ENCODE results near the gene DIAPH2. TPM values are rescaled to one million over a fixed set of nuclear protein-coding genes. Genes with fewer than 3 reads are reported as not detected.
"Not testable (repeated sequence)": the region's sequence is repeated elsewhere in the genome, so short reads cannot be mapped to it uniquely, and the experiment has no call there.

Gene DIAPH2
- total RNA-seq, 2 donors from 2014 or later: 12.5 to 18.3 TPM

- Mint-ChIP-seq H3K4me3 (no peak overlapping the region), H3K27me3 (no peaks in the 10 kb centered on the region), H3K4me1 (peaks cover 7% of the 10 kb centered on the region), H3K36me3 (ENCODE audit: low read depth) (no peaks in the 10 kb centered on the region), H3K27ac (no peak overlapping the region)
- no peak for ATAC-seq
- H3K9me3 ChIP-seq (ENCODE audit: control insufficient read depth, low read length, poor library complexity, severe bottlenecking): no peaks in the 10 kb centered on the region
- no peak for DNase-seq
Measured at GRCh38 chrX:96729868-96730643, 45.4 kb downstream of the DIAPH2 start.

DNA sequence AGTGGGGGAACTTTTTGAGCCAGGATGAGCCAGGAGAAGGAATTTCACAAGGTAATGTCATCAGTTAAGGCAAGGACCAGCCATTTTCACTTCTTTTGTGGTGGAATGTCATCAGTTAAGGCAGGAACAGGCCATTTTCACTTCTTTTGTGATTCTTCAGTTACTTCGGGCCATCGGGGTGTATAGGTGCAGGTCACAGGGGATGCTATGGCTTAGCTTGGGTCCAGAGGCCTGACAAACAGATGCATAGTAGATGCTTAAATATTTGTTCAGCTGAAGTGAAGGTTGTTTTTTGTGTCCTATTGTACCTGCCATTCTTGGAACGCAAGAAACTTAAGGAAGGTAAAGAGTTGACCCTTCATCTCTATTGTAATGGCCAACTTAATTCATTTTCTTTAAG lies 46.4 kb downstream of the DIAPH2 start:
- not testable (repeated sequence) for H3K4me3 Mint-ChIP-seq; H3K4me1 Mint-ChIP-seq; DNase-seq; H3K9me3 ChIP-seq (ENCODE audit: control insufficient read depth, low read length, poor library complexity, severe bottlenecking); ATAC-seq; H3K27ac Mint-ChIP-seq; H3K36me3 Mint-ChIP-seq (ENCODE audit: low read depth); H3K27me3 Mint-ChIP-seq

GRCh38 chrX:96743367-96744073 lies 58.9 kb downstream of the DIAPH2 start:
- Mint-ChIP-seq H3K4me3 (no peak overlapping the region), H3K36me3 (ENCODE audit: low read depth) (no peaks in the 10 kb centered on the region), H3K27ac (no peak overlapping the region), H3K4me1 (no peaks in the 10 kb centered on the region), H3K27me3 (no peaks in the 10 kb centered on the region)
- no peak for ATAC-seq
- no peak for DNase-seq
- no peaks in the 10 kb centered on the region for H3K9me3 ChIP-seq (ENCODE audit: control insufficient read depth, low read length, poor library complexity, severe bottlenecking)

DNA sequence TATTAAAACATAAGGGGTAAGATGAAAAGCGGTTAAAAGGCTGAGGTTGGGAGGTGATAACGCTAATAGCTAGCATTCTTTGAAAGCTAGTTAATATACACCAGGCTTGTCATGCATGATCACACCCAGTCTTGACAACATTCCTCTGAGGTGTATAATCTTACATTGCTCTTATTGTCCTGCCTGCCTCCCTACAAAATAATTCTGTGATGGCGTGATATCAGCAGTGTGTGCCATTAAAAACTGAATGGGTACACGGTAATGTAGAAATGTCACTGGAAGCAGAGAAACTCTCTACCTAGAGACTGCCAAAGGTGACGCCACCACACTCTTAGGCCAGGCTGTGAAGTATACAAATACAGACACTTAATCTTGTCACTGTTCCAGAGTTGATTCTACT lies 68.1 kb downstream of the DIAPH2 start:
- no peaks in the 10 kb centered on the region for H3K9me3 ChIP-seq (ENCODE audit: control insufficient read depth, low read length, poor library complexity, severe bottlenecking)
- no peak overlapping the region for H3K4me3 Mint-ChIP-seq
- no peak for DNase-seq
- H3K36me3 Mint-ChIP-seq (ENCODE audit: low read depth): no peaks in the 10 kb centered on the region
- ATAC-seq: no peak
- peak overlapping the region; percentile 77 for H3K27ac Mint-ChIP-seq
- peaks cover 3% of the 10 kb centered on the region for H3K4me1 Mint-ChIP-seq
- H3K27me3 Mint-ChIP-seq: no peaks in the 10 kb centered on the region

DNA sequence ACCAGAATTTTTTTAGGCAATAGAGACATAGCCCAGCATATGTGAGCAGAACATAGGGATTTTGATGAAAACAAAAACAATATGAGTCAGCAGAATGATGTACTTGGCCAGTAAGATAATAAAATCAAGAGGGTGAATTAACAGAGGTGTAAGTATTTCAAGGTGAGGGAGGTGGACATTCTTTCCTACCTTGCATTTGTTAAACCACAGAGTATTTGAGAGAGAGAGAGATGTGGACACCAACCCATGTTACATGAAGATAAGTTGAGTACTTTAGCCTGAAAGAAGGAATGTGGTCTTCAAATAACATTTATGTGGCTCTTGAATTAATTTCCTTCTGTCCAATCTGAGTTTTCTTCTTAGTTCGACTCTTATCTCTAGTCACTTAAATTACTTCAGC lies 68.6 kb downstream of the DIAPH2 start:
- Mint-ChIP-seq H3K36me3 (ENCODE audit: low read depth) (no peaks in the 10 kb centered on the region), H3K4me3 (no peak overlapping the region), H3K27me3 (no peaks in the 10 kb centered on the region), H3K27ac (no peak overlapping the region), H3K4me1 (peaks cover 3% of the 10 kb centered on the region)
- no peak for ATAC-seq
- no peak for DNase-seq
- H3K9me3 ChIP-seq (ENCODE audit: control insufficient read depth, low read length, poor library complexity, severe bottlenecking): no peaks in the 10 kb centered on the region

- no peaks in the 10 kb centered on the region for H3K36me3 Mint-ChIP-seq (ENCODE audit: low read depth)
- H3K9me3 ChIP-seq (ENCODE audit: control insufficient read depth, low read length, poor library complexity, severe bottlenecking): no peaks in the 10 kb centered on the region
- ATAC-seq (no peak), DNase-seq (no peak)
- no peak overlapping the region for H3K4me3 Mint-ChIP-seq
- H3K4me1 Mint-ChIP-seq: peaks cover 3% of the 10 kb centered on the region
- H3K27ac Mint-ChIP-seq: no peak overlapping the region
- no peaks in the 10 kb centered on the region for H3K27me3 Mint-ChIP-seq
Measured at GRCh38 chrX:96756491-96756890, 71.8 kb downstream of the DIAPH2 start.

DNA sequence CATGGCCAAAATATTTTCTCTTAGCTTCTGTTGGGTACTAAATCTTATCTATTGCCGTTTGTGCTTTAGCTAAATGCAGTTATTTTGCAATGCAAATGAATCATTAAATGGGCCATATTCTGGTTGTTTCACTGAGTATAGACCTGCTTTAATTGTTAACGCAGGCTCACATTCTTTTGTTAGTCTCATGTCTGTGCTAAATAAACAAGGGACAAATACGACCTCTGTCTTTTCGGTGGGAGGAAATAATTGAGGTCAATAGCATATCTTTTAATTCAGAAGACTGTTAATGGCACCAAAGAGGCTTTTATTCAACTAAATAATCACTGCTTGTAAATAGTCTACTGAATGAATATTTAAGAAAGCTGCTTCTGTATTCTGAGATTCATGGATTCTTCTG lies 76.9 kb downstream of the DIAPH2 start:
- peaks cover 9% of the 10 kb centered on the region for H3K4me1 Mint-ChIP-seq
- H3K27ac Mint-ChIP-seq: no peak overlapping the region
- DNase-seq (no peak), ATAC-seq (no peak)
- H3K27me3 Mint-ChIP-seq: no peaks in the 10 kb centered on the region
- H3K36me3 Mint-ChIP-seq (ENCODE audit: low read depth): no peaks in the 10 kb centered on the region
- no peak overlapping the region for H3K4me3 Mint-ChIP-seq
- H3K9me3 ChIP-seq (ENCODE audit: control insufficient read depth, low read length, poor library complexity, severe bottlenecking): no peaks in the 10 kb centered on the region

GRCh38 chrX:96763608-96764007 lies 79.0 kb downstream of the DIAPH2 start:
- Mint-ChIP-seq H3K36me3 (ENCODE audit: low read depth) (no peaks in the 10 kb centered on the region), H3K4me1 (peaks cover 10% of the 10 kb centered on the region), H3K4me3 (no peak overlapping the region), H3K27me3 (no peaks in the 10 kb centered on the region), H3K27ac (no peak overlapping the region)
- no peak for ATAC-seq
- no peaks in the 10 kb centered on the region for H3K9me3 ChIP-seq (ENCODE audit: control insufficient read depth, low read length, poor library complexity, severe bottlenecking)
- no peak for DNase-seq

- peaks cover 16% of the 10 kb centered on the region for H3K4me1 Mint-ChIP-seq
- H3K4me3 Mint-ChIP-seq: no peak overlapping the region
- H3K36me3 Mint-ChIP-seq (ENCODE audit: low read depth): peaks cover 2% of the 10 kb centered on the region
- ATAC-seq (no peak), DNase-seq (no peak)
- no peaks in the 10 kb centered on the region for H3K27me3 Mint-ChIP-seq
- no peaks in the 10 kb centered on the region for H3K9me3 ChIP-seq (ENCODE audit: control insufficient read depth, low read length, poor library complexity, severe bottlenecking)
- no peak overlapping the region for H3K27ac Mint-ChIP-seq
Measured at GRCh38 chrX:96764864-96765263, 80.2 kb downstream of the DIAPH2 start.

GRCh38 chrX:96770315-96770714 lies 85.7 kb downstream of the DIAPH2 start:
- H3K9me3 ChIP-seq (ENCODE audit: control insufficient read depth, low read length, poor library complexity, severe bottlenecking): no peaks in the 10 kb centered on the region
- no peak for DNase-seq
- H3K36me3 Mint-ChIP-seq (ENCODE audit: low read depth): peaks cover 4% of the 10 kb centered on the region
- H3K4me3 Mint-ChIP-seq: no peak overlapping the region
- no peak overlapping the region for H3K27ac Mint-ChIP-seq
- H3K4me1 Mint-ChIP-seq: peaks cover 7% of the 10 kb centered on the region
- ATAC-seq: no peak
- H3K27me3 Mint-ChIP-seq: no peaks in the 10 kb centered on the region

GRCh38 chrX:96771486-96771885 lies 86.8 kb downstream of the DIAPH2 start:
- Mint-ChIP-seq H3K27ac (no peak overlapping the region), H3K4me3 (no peak overlapping the region), H3K4me1 (peaks cover 7% of the 10 kb centered on the region), H3K36me3 (ENCODE audit: low read depth) (peaks cover 4% of the 10 kb centered on the region), H3K27me3 (no peaks in the 10 kb centered on the region)
- ATAC-seq: no peak
- H3K9me3 ChIP-seq (ENCODE audit: control insufficient read depth, low read length, poor library complexity, severe bottlenecking): no peaks in the 10 kb centered on the region
- DNase-seq: no peak

DNA sequence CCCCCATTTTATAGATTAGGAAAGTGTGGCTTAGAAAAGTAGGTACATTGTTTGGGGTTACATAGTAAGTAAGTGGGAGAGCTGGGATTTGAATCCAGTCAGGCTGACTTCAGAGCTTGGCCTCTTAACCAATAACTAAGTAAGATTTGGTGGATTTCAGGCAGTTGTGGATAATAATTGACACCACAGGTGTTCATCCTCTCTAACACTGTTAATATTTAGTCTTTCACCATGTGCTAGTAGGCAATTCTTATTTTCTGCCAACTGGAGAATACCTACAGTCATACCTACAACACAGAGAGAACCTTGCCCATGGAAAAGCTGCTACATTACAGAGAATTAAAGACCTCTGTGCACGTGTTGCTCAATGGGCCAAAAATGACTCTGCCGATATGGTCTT lies 89.5 kb downstream of the DIAPH2 start:
- H3K4me3 Mint-ChIP-seq: no peak overlapping the region
- ATAC-seq (no peak), DNase-seq (no peak)
- H3K9me3 ChIP-seq (ENCODE audit: control insufficient read depth, low read length, poor library complexity, severe bottlenecking): no peaks in the 10 kb centered on the region
- peaks cover under 1% of the 10 kb centered on the region for H3K4me1 Mint-ChIP-seq
- peaks cover 2% of the 10 kb centered on the region for H3K36me3 Mint-ChIP-seq (ENCODE audit: low read depth)
- H3K27me3 Mint-ChIP-seq: no peaks in the 10 kb centered on the region
- no peak overlapping the region for H3K27ac Mint-ChIP-seq

GRCh38 chrX:96776966-96777365 lies 92.3 kb downstream of the DIAPH2 start:
- H3K27ac Mint-ChIP-seq: no peak overlapping the region

DNA sequence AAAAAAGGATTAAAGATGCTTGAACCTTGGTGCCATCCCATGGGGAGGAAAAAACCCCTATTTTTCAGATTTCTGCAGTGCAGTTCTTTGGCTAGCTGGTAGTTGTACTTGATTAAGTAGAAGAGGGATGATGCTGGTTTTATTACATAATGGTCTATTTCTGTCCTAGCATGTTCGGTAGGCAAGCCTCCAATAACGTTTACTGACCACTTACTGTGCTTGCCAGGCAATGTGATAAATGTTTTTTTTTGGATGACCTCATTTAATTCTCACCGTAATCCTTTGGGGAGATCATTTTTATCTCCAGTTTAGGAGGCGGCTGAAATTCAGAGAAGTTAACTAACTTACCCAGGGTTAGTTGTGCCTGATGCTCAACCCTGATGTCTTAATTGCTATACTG lies 106.9 kb downstream of the DIAPH2 start:
- Mint-ChIP-seq H3K4me3 (no peak overlapping the region), H3K27me3 (no peaks in the 10 kb centered on the region), H3K36me3 (ENCODE audit: low read depth) (no peaks in the 10 kb centered on the region), H3K4me1 (no peaks in the 10 kb centered on the region), H3K27ac (no peak overlapping the region)
- no peaks in the 10 kb centered on the region for H3K9me3 ChIP-seq (ENCODE audit: control insufficient read depth, low read length, poor library complexity, severe bottlenecking)
- ATAC-seq (no peak), DNase-seq (no peak)

More at GRCh38 chrX:96776966-96777365, 92.3 kb downstream of the DIAPH2 start:
- Mint-ChIP-seq H3K4me1 (no peaks in the 10 kb centered on the region), H3K27me3 (no peaks in the 10 kb centered on the region), H3K4me3 (no peak overlapping the region), H3K36me3 (ENCODE audit: low read depth) (peaks cover 2% of the 10 kb centered on the region)
- no peaks in the 10 kb centered on the region for H3K9me3 ChIP-seq (ENCODE audit: control insufficient read depth, low read length, poor library complexity, severe bottlenecking)
- no peak for ATAC-seq
- DNase-seq: no peak
